B cell (primary cell): ENCODE results near the gene PRUNE2. TPM values are rescaled to one million over a fixed set of nuclear protein-coding genes. Genes with fewer than 3 reads are reported as not detected.

Experiments used
- ATAC-seq: fragments of 200-7000 bp; cut with Tn5 transposase; one replicate; pipeline ENCODE4 v1.10.0; 2021; ENCODE audit warnings: low read depth, mild to moderate bottlenecking, moderate number of reproducible peaks, moderate library complexity
- CTCF ChIA-PET: fragments of 350-600 bp; sonication (Branson Sonifier 250); formaldehyde crosslinking; loops from one replicate; lab custom pipeline; 2021; ENCODE audit warnings: antibody characterized with exemption, inconsistent platforms; lab: Charles Lee
- POLR2A ChIA-PET: fragments of 350-600 bp; sonication (Branson Sonifier 250); formaldehyde crosslinking; loops from one replicate; lab custom pipeline; 2021; ENCODE audit warnings: antibody characterized with exemption; lab: Charles Lee
- DNase-seq: peaks from one replicate; pipeline ENCODE4 v3.0.0; 2013
- H2AFZ ChIP-seq: 2 replicates; pipeline ENCODE4 v1.6.1; 2012; ENCODE audit warnings: mild to moderate bottlenecking, low read depth, low read length; ENCODE audit not compliant: insufficient read depth, poor library complexity, severe bottlenecking
- H3K27ac ChIP-seq, 2 donors: 1 replicate in 1 of 2; 2 replicates in 1 of 2; pipeline ENCODE4 v1.5.1; 2012 to 2013; ENCODE audit warnings: low read length in 2 of 2, mild to moderate bottlenecking in 2 of 2, moderate library complexity in 1 of 2
- H3K27me3 ChIP-seq, 4 experiments: fragments of 200-600 bp in 1 of 4; sonication (generic) in 1 of 4; replicated peaks in 1 of 4; 1 replicate in 2 of 4; 2 replicates in 2 of 4; pipeline versions ENCODE4 v1.6.1 to v1.7.0; 2013 to 2016; ENCODE audit warnings: low read length in 3 of 4, mild to moderate bottlenecking in 2 of 4, mixed read lengths in 1 of 4, moderate library complexity in 1 of 4; ENCODE audit not compliant: insufficient read depth in 4 of 4, control insufficient read depth in 3 of 4; ENCODE audit errors: control extremely low read depth in 1 of 4
- H3K36me3 ChIP-seq, 2 experiments: replicated peaks in 1 of 2; 1 replicate in 1 of 2; 2 replicates in 1 of 2; pipeline versions ENCODE4 v1.6.1 to v1.7.1; 2013; ENCODE audit warnings: low read length in 1 of 2; ENCODE audit not compliant: insufficient read depth in 2 of 2, control insufficient read depth in 1 of 2; ENCODE audit errors: control extremely low read depth in 1 of 2, extremely low read depth in 1 of 2
- H3K4me1 ChIP-seq, 2 donors: fragments of 200-600 bp in 1 of 2; sonication (generic) in 1 of 2; 1 replicate in 1 of 2; 2 replicates in 1 of 2; pipeline versions ENCODE4 v1.5.1 to v1.6.1; 2013 to 2017; ENCODE audit warnings: low read length in 2 of 2; ENCODE audit not compliant: control insufficient read depth in 2 of 2, insufficient read depth in 2 of 2
- H3K4me2 ChIP-seq: replicated peaks from 2 replicates; pipeline ENCODE3; 2012; ENCODE audit warnings: mild to moderate bottlenecking, low read depth, low read length; ENCODE audit not compliant: poor library complexity, severe bottlenecking
- H3K4me3 ChIP-seq, 5 experiments: fragments of 200-600 bp in 1 of 5; sonication (generic) in 1 of 5; 1 replicate in 3 of 5; 2 replicates in 2 of 5; pipeline versions ENCODE4 v1.5.1 to v1.7.0; 2011 to 2016; ENCODE audit warnings: low read length in 4 of 5, mild to moderate bottlenecking in 4 of 5, low read depth in 2 of 5, control low read depth in 1 of 5, moderate library complexity in 1 of 5; ENCODE audit not compliant: insufficient read depth in 1 of 5; ENCODE audit errors: control extremely low read depth in 1 of 5, extremely low read depth in 1 of 5
- H3K79me2 ChIP-seq: fragments of 200-600 bp; sonication (generic); one replicate; pipeline ENCODE4 v1.6.0; 2016; ENCODE audit warnings: low read length; ENCODE audit not compliant: control insufficient read depth, insufficient read depth
- H3K9ac ChIP-seq: fragments of 200-600 bp; sonication (generic); 2 replicates; pipeline ENCODE4 v1.6.1; 2017; ENCODE audit warnings: mild to moderate bottlenecking, low read length, moderate library complexity
- H3K9me3 ChIP-seq, 3 donors: one replicate each; pipeline versions ENCODE4 v1.6.1 to v1.7.1; 2013; ENCODE audit warnings: low read length in 2 of 3; ENCODE audit not compliant: control insufficient read depth in 2 of 3, insufficient read depth in 1 of 3; ENCODE audit errors: control extremely low read depth in 1 of 3
- H4K20me1 ChIP-seq: 2 replicates; pipeline ENCODE4 v1.6.0; 2012; ENCODE audit warnings: mild to moderate bottlenecking, low read length; ENCODE audit not compliant: insufficient read depth, control insufficient read depth, poor library complexity, severe bottlenecking
- H3K27ac Mint-ChIP-seq: one replicate; pipeline ENCODE4 v1.8.0; 2021; ENCODE audit warnings: mixed read lengths
- H3K27me3 Mint-ChIP-seq: one replicate; pipeline ENCODE4 v1.8.0; 2021; ENCODE audit warnings: mixed read lengths
- H3K4me1 Mint-ChIP-seq: one replicate; pipeline ENCODE4 v1.8.0; 2021; ENCODE audit warnings: mixed read lengths
- H3K4me3 Mint-ChIP-seq: one replicate; pipeline ENCODE4 v1.8.0; 2021; ENCODE audit warnings: mixed read lengths
- H3K9me3 Mint-ChIP-seq: one replicate; pipeline ENCODE4 v1.8.0; 2022; ENCODE audit warnings: mixed read lengths; ENCODE audit not compliant: insufficient read depth
- EZH2 ChIP-seq: IDR thresholded peaks from 2 replicates; pipeline ENCODE4 v1.6.1; 2012; ENCODE audit warnings: borderline replicate concordance, low read depth, mild to moderate bottlenecking, moderate library complexity, low read length; ENCODE audit not compliant: insufficient read depth, poor library complexity, severe bottlenecking
- WGBS: methylation state at CpG from one replicate; pipeline ENCODE4 v1.1.5; 2013; ENCODE audit warnings: missing lambda C conversion rate; ENCODE audit not compliant: insufficient coverage; 5-methylcytosine and 5-hydroxymethylcytosine counted together
- intact Hi-C: fragments of 100-400 bp; cut with micrococcal nuclease; formaldehyde crosslinking; loops from one replicate; pipeline ENCODE4 v1.10.0; 2022
- polyA plus RNA-seq: library from polyadenylated mRNA; depleted of rRNA; stranded (reverse); fragments of >200 nt; gene quantifications from 2 replicates; pipeline ENCODE4 v1.2.3, GENCODE V29; 2012
- total RNA-seq, 2 donors: library from RNA; stranded (reverse); fragments of 120-200 nt in 1 of 2; gene quantifications; 1 replicate in 1 of 2; 2 replicates in 1 of 2; pipeline versions ENCODE4 v1.2.3 to v1.2.4, GENCODE V29; 2013 to 2022
- TF ChIP-seq, protein P1 (sequence below): fragments of 200-600 bp; IDR thresholded peaks from one replicate; pipeline ENCODE4 v1.8.0; 2022; ENCODE audit warnings: antibody characterized with exemption, mild to moderate bottlenecking

PRUNE2 gene
- total and polyA plus RNA-seq, 2 donors (not counting 1 experiment from before 2014, with no cell fraction given) = 0.12 TPM; not detected in 1

- Histone ChIP-seq H3K79me2 (no peaks in the 10 kb centered on the region), H4K20me1 (no peaks in the 10 kb centered on the region), H3K4me3 (no peak overlapping the region), H3K36me3 (no peaks in the 10 kb centered on the region), H3K9ac (no peak overlapping the region), H2AFZ (no peak overlapping the region), H3K4me2 (no peak overlapping the region), H3K27me3 (no peaks in the 10 kb centered on the region), H3K4me1 (peaks cover 19 to 24% of the 10 kb centered on the region in 2 donors), H3K27ac (no peak overlapping the region), H3K9me3 (no peaks in the 10 kb centered on the region)
- ATAC-seq (peak; percentile 50), DNase-seq (peak; percentile 31)
- 0% methylated on average over 3 of the region's 3 CpGs for WGBS
- Mint-ChIP-seq H3K4me1 (peaks cover 29% of the 10 kb centered on the region), H3K4me3 (no peak overlapping the region), H3K9me3 (no peaks in the 10 kb centered on the region), H3K27ac (peak overlapping the region; percentile 18), H3K27me3 (peaks cover 9% of the 10 kb centered on the region)
- POLR2A ChIA-PET = no interaction called here
- intact Hi-C loops = no loop called here
- TF ChIP-seq, protein P1, sequence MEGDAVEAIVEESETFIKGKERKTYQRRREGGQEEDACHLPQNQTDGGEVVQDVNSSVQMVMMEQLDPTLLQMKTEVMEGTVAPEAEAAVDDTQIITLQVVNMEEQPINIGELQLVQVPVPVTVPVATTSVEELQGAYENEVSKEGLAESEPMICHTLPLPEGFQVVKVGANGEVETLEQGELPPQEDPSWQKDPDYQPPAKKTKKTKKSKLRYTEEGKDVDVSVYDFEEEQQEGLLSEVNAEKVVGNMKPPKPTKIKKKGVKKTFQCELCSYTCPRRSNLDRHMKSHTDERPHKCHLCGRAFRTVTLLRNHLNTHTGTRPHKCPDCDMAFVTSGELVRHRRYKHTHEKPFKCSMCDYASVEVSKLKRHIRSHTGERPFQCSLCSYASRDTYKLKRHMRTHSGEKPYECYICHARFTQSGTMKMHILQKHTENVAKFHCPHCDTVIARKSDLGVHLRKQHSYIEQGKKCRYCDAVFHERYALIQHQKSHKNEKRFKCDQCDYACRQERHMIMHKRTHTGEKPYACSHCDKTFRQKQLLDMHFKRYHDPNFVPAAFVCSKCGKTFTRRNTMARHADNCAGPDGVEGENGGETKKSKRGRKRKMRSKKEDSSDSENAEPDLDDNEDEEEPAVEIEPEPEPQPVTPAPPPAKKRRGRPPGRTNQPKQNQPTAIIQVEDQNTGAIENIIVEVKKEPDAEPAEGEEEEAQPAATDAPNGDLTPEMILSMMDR = no peak
- TF ChIP-seq EZH2 = no peak
- CTCF ChIA-PET = no interaction called here
These were observed 154.9 kb downstream of the PRUNE2 start for GRCh38 chr9:76751001-76751400.

- no peaks in the 10 kb centered on the region for H3K79me2 ChIP-seq
- WGBS = 94% methylated on average over 2 of the region's 3 CpGs
- H3K9me3 Mint-ChIP-seq = peaks cover 11% of the 10 kb centered on the region
- H3K4me1 ChIP-seq = no peaks in the 10 kb centered on the region
- no peak for TF ChIP-seq EZH2
- TF ChIP-seq, protein P1 = no peak
- no peak overlapping the region for H3K9ac ChIP-seq
- no peaks in the 10 kb centered on the region for H3K36me3 ChIP-seq
- H3K4me3 ChIP-seq = no peak overlapping the region
- ChIA-PET POLR2A (no interaction called here), CTCF (interaction anchor here (1.3 kb wide), 1 partner anchor 12 kb away, joined by 3 read pairs; no protein-coding TSS in a partner anchor)
- H2AFZ ChIP-seq = no peak overlapping the region
- peaks cover 28% of the 10 kb centered on the region for H3K27me3 Mint-ChIP-seq
- no peak overlapping the region for H3K4me3 Mint-ChIP-seq
- no peaks in the 10 kb centered on the region for H4K20me1 ChIP-seq
- ATAC-seq (no peak), DNase-seq (no peak)
- intact Hi-C loops = no loop called here
- no peak overlapping the region for H3K4me2 ChIP-seq
- no peak overlapping the region for H3K27ac Mint-ChIP-seq
- H3K9me3 ChIP-seq = peaks cover 4 to 13% (median 5%) of the 10 kb centered on the region in 3 donors
- no peak overlapping the region for H3K27ac ChIP-seq
- H3K27me3 ChIP-seq = no peaks in the 10 kb centered on the region
- no peaks in the 10 kb centered on the region for H3K4me1 Mint-ChIP-seq
These were observed 161.6 kb downstream of the PRUNE2 start for GRCh38 chr9:76744336-76744735.
